Retinal pigment epithelial cell (primary cell): ENCODE results near the gene DNMBP.
"Not testable (repeated sequence)": the region's sequence is repeated elsewhere in the genome, so short reads cannot be mapped to it uniquely, and the experiment has no call there.

Source experiments
- DNase-seq: peaks from one replicate; pipeline ENCODE4 v3.0.0-alpha.2; 2010; ENCODE audit warnings: low read depth
- H3K4me3 ChIP-seq: 2 replicates; pipeline ENCODE4 v1.5.1; 2011; ENCODE audit warnings: mild to moderate bottlenecking, low read length, control low read depth, moderate library complexity
- TF ChIP-seq, protein P1 (sequence below): conservative IDR thresholded peaks from 2 replicates; pipeline ENCODE4 v1.5.1; 2011; ENCODE audit warnings: low read depth, low read length, control low read depth, inconsistent platforms

The DNMBP gene

GRCh38 chr10:99943908-99944307 is 65.8 kb downstream of the DNMBP start:
- TF ChIP-seq, protein P1, sequence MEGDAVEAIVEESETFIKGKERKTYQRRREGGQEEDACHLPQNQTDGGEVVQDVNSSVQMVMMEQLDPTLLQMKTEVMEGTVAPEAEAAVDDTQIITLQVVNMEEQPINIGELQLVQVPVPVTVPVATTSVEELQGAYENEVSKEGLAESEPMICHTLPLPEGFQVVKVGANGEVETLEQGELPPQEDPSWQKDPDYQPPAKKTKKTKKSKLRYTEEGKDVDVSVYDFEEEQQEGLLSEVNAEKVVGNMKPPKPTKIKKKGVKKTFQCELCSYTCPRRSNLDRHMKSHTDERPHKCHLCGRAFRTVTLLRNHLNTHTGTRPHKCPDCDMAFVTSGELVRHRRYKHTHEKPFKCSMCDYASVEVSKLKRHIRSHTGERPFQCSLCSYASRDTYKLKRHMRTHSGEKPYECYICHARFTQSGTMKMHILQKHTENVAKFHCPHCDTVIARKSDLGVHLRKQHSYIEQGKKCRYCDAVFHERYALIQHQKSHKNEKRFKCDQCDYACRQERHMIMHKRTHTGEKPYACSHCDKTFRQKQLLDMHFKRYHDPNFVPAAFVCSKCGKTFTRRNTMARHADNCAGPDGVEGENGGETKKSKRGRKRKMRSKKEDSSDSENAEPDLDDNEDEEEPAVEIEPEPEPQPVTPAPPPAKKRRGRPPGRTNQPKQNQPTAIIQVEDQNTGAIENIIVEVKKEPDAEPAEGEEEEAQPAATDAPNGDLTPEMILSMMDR, result no peak
- no peak overlapping the region for H3K4me3 ChIP-seq
- DNase-seq, result no peak

DNA sequence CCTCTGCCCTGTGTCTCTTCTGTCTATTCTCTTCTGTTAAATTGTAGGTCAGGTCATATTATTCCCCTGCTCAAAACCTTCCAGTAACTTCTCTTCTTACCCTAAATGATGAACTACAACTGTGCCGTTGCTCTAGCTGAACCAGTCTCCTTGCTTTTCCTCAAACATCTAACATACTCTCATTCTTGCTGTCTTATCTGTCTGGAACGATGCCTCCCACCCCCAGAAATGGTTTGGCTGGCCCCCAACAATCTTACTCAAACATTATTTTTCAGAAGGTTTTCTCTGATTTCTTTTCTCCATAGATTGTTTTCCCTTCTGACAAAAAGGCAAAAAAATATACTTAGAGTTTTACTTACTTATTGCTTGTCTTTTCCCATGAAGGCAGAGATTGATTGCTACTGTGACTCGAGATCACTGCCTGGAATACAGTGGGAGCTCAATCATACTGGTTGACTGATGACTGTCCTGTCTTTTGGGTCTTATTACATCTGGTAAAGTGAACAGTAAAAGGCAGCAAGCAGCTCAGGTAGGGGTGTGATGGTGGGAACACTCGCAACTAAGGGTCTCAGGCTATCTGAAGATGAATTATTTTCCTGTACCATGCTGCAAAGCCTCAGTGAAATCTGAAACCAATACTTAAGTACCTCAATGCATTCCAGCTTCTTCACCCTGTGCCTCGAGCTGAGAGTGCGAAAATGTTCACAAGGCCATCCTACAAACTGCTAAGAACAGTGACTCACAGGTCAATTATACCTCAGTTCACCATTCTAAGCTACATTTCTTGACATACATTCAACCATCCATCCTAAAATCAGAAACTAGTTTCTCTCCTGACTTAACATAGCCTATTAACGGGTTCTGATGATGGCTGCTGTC is 67.6 kb downstream of the DNMBP start:
- peak; percentile 97 for DNase-seq

GRCh38 chr10:99938563-99938962 is 71.2 kb downstream of the DNMBP start:
- TF ChIP-seq, protein P1, result no peak
- no peak for DNase-seq
- H3K4me3 ChIP-seq, result no peak overlapping the region

More for the DNA sequence above, 67.6 kb downstream of the DNMBP start:
- TF ChIP-seq, protein P1, result no peak
- no peak overlapping the region for H3K4me3 ChIP-seq

DNA sequence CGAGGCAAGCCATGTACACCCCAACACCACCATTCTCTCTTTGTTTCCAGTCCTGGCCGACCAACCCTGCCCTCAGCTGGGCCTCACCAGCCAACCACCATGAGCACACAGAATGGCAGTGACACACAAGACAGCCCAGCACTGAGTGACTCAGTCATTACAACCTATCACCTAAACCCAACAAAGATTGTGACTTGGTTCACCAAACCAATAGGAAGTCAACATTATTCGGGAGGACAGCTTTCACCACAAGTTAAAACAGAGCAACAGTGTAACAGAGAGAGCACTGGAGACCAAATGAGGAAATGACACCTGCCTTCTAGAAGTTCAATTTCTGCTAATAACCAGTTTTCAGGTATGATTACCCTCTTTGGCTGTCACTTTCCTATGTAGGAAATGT is 72.1 kb downstream of the DNMBP start:
- DNase-seq, result no peak
- TF ChIP-seq, protein P1, result no peak
- H3K4me3 ChIP-seq, result no peak overlapping the region

GRCh38 chr10:99932203-99932957 is 77.4 kb downstream of the DNMBP start:
- not testable (repeated sequence) for DNase-seq, H3K4me3 ChIP-seq

DNA sequence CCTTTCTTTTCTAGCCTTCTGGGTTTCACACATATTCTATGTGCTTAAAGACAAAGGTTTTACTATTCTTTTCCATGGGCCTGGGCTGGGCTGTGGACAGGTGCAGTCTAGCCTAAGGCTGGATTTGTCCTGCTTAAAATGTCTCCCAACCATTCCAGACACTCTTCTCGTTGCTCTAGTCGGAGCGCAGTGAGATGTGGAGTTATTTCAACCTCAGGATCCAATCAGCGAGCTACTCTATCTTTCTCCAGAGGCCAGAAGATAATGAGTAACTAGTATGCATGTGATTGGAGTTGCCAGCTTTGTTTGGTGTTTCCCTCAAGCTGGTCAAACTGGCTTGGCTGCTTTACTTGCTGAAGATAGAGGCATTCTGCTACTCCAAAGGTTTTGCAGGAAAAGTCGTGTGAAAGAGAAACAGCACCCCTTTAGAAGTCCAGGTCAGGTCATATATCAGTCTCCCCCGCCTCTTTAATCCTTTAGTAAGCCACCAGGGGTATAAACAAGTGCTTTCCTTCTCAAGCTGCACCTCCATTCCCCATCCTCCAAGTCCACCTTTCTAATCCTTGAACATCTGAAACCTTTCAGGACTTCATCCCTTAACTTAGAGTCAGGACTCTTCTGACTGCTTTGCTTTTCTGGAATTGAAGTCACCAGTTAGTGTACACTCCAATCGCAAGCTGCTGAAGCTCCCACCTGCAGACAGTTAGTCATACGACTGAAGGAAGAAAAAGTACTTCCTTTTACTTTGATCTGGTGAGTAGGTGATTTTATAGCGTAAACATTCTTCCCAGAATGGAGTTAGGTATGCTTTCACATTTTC is 78.8 kb downstream of the DNMBP start:
- TF ChIP-seq, protein P1, result no peak
- DNase-seq, result no peak
- H3K4me3 ChIP-seq, result no peak overlapping the region

DNA sequence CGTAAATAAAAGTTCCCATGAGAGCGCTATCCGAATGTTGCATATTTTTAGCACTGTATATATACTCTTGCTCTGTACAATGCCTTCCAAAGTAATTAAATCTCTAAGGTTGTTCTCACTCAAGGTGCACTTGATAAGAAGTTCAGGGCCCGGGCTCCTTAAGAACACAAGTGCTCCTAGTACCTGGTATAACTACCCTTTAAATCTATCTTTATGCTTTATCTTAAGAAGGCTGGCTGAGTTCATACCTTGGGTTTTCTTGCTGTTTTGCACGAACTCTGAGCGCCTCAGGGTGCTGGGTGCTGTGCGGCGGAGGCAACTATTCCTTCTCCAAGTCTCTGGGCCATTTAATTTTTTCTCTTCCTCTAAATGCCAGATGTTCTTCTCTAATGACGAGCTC is 80.4 kb downstream of the DNMBP start:
- no peak overlapping the region for H3K4me3 ChIP-seq
- DNase-seq, result no peak
- TF ChIP-seq, protein P1, result no peak
